GM19043 (cell line): ENCODE results near the gene GAS7.
"Not testable (repeated sequence)": the region's sequence is repeated elsewhere in the genome, so short reads cannot be mapped to it uniquely, and the experiment has no call there.

Source experiments
- ATAC-seq: cut with Tn5 transposase; IDR thresholded peaks from one replicate; pipeline ENCODE4 v1.9.1; 2021; ENCODE audit warnings: low read depth; ENCODE audit not compliant: unreplicated experiment

Gene GAS7

GRCh38 chr17:10057466-10057865 lies 140.9 kb downstream of the GAS7 start:
- ATAC-seq = not testable (repeated sequence)

GRCh38 chr17:10055262-10055975 lies 143.0 kb downstream of the GAS7 start:
- no peak for ATAC-seq

- ATAC-seq = no peak
Measured at GRCh38 chr17:10053782-10054540, 144.4 kb downstream of the GAS7 start.

- no peak for ATAC-seq
Measured at GRCh38 chr17:10052106-10052813, 146.1 kb downstream of the GAS7 start.

GRCh38 chr17:10051112-10051511 lies 147.3 kb downstream of the GAS7 start:
- ATAC-seq = no peak

GRCh38 chr17:10050597-10051101 lies 147.8 kb downstream of the GAS7 start:
- ATAC-seq = no peak

GRCh38 chr17:10048629-10049350 lies 149.6 kb downstream of the GAS7 start:
- no peak for ATAC-seq

GRCh38 chr17:10046786-10047785 lies 151.3 kb downstream of the GAS7 start:
- ATAC-seq = peak; percentile 52

GRCh38 chr17:10045871-10046658 lies 152.3 kb downstream of the GAS7 start:
- no peak for ATAC-seq

GRCh38 chr17:10042589-10043244 lies 155.7 kb downstream of the GAS7 start:
- ATAC-seq = no peak

GRCh38 chr17:10041916-10042588 lies 156.4 kb downstream of the GAS7 start:
- peak; percentile 38 for ATAC-seq

- no peak for ATAC-seq
Measured at GRCh38 chr17:10041287-10041612, 157.2 kb downstream of the GAS7 start.

GRCh38 chr17:10036511-10037061 lies 161.8 kb downstream of the GAS7 start:
- no peak for ATAC-seq

- ATAC-seq = no peak
Measured at GRCh38 chr17:10035885-10036284, 162.5 kb downstream of the GAS7 start.

GRCh38 chr17:10034719-10035475 lies 163.5 kb downstream of the GAS7 start:
- no peak for ATAC-seq

- no peak for ATAC-seq
Measured at GRCh38 chr17:10033959-10034358, 164.4 kb downstream of the GAS7 start.

GRCh38 chr17:10033449-10033848 lies 165.0 kb downstream of the GAS7 start:
- no peak for ATAC-seq
